ENCODE measurements around the gene SORCS2. TPM values are rescaled to one million over a fixed set of nuclear protein-coding genes. Genes with fewer than 3 reads are reported as not detected.

SORCS2 gene
- total RNA-seq, 1 donor from 2014 or later = 13.4 TPM

DNA sequence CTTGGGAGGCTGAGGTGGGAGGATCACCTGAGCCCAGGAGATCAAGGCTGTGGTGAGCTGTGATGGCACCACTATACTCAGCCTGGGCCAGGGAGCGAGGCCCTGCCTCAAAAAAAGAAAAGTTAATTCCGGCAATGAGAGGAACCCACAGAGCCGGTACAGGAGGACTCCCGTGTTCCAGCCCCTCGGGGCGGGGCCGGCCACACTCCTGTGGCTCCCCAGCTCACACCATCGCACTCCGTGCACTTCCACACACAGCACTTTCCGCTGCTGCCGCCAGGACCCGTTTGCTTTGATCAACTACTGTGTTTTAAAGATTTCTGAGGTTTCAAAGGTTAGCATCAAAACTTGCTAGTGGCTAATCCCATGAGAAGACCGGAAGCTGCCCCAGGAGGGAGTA is 575.6 kb downstream of the SORCS2 start:
- DNase-seq = no peak

DNA sequence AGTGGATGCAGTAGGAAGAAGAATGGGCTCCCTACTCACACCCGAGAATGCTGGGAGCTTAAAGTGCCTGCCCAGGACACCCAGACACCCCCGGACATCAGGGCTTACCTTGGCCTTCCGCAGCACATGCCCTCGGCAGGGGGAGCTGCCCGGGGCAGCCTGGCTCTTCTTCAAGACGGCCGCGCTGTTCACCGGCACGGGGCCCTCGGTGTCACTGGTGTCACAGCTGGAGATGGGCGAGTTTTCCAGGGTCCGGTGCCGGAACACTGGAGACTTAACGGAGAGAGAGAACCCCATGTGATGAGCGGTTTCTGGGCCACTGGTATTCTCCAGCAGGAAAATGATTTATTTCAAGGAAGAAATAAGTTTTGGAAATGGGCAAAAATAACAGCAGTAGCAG is 576.4 kb downstream of the SORCS2 start:
- no peak for DNase-seq

DNA sequence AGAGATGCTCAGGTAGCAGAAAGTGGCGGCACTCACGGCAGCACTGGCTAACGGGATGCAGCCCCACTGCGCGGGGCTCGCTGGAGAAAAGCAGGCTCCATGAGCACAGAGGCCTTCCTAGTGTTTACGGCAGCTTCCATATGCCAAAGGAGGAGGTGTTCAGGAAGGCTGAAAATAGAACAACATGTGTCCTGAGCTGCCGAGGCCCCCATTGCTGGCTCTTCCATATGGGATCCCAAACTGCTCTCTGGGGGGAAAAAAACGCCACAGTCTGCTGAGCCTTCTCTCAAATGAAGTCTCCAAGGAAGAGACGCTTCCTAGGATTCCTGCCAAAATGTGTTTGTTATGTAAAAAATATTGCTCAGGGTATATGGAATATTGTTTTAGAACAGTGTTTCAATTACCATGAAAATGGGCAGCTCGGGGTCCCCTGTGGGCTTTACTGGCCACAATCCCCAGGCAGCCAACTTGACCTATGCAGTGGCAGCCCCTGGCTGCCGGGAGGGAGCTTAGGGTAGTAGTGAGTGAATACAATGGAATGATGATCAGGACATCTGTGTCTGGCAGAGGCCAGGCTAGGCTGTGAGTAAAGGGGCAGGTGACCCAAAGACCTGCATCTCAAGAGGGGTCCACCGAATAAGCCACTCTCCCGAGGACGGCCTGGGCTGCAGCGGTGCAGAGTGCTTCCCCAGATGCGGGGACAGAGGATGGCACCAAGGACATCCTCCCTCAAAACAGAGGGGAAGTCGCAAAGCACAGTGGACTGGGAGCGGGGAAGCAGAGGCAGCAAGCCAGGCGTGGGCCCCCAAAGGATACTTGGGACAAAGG is 577.3 kb downstream of the SORCS2 start:
- DNase-seq = peak; percentile 38

DNA sequence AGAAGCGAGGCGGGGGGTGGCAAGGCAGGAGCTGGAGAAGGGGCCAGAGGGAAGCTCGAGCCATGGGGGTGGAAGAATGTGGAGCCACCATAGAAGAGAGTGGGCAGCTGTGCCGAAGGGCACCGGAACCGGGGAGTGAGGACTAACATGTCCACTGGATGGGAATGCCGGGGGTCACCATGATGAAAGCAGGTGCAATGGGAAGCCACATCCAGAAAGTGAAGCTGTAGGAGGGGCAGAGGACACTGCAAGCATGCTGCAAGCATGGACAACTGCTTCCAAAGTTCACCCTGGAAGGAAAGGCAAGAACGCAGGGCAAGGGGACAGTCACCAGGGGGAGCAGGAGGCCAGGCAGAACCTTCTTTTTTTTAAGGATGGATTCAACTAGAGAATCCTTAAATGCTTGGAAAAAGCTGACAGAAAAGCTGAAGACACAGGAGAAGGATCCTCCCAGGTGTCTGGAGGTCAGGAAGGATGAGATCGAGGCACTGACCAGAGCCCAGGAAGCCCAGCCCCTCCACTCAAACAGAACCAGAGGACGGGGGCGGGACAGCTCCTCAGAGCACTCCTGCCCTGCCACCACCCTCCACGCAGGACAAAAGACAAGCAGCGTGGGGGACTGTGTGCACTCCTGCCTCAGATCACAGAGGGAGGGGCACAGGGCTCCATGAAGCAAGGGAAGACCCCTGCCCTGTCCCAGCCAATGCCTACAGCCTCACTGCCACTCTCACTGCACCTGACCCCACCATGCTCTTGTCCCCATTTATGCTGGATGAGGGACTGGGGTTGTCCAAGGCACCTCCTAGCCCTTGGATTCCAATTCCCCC is 578.1 kb downstream of the SORCS2 start:
- peak; percentile 51 for DNase-seq

- no peak for DNase-seq
Observed at GRCh38 chr4:7771056-7771455, 578.7 kb downstream of the SORCS2 start.

DNA sequence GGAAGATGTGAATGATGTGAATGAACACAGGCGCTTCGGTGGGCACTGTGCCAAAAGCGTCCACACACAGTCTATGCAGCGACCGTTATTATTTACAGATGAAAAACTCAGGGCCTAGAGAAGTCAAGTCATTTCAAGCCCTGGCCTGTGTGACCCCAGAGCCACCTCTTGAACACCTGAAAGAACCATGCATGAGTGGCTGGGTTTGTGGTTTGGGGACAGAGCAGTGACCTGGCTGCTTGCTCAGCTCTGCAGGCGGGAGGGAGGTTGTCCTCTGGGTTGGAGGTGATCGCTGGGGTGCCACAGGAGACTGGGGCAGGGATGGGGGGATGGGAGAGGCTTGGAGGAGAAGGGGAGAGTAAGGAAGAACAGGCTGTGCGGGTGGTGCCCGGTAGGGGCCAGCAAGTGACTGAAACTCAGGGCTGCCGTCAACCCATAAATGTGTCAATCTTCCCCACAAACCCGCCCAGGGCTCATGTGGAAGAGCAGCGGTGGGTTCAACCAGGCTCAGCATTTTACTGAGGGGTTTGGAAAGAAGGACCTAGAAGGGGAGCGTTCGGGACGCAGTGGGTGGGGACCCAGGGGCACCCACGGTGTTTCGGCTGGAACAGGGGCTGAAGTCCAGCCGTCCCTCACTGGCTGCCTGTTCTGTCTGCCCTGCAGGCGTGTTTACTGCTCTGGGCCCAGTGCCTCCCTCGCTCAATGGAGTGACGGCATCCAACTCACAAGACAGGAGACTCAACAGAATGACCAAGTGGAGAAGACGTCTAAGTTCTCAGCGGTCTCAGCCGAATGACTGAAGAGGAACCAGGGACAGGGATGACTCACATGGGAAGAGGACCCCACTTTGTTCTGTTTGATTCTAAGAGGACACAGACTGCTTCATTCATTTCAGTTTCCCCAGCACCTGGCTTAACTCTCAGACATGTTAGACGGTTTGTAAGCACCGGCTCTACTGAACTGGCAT is 579.5 kb downstream of the SORCS2 start:
- no peak for DNase-seq

- DNase-seq = peak; percentile 48
Observed at GRCh38 chr4:7772711-7773385, 580.5 kb downstream of the SORCS2 start.

- DNase-seq = no peak
Observed at GRCh38 chr4:7773401-7774180, 581.3 kb downstream of the SORCS2 start.

DNA sequence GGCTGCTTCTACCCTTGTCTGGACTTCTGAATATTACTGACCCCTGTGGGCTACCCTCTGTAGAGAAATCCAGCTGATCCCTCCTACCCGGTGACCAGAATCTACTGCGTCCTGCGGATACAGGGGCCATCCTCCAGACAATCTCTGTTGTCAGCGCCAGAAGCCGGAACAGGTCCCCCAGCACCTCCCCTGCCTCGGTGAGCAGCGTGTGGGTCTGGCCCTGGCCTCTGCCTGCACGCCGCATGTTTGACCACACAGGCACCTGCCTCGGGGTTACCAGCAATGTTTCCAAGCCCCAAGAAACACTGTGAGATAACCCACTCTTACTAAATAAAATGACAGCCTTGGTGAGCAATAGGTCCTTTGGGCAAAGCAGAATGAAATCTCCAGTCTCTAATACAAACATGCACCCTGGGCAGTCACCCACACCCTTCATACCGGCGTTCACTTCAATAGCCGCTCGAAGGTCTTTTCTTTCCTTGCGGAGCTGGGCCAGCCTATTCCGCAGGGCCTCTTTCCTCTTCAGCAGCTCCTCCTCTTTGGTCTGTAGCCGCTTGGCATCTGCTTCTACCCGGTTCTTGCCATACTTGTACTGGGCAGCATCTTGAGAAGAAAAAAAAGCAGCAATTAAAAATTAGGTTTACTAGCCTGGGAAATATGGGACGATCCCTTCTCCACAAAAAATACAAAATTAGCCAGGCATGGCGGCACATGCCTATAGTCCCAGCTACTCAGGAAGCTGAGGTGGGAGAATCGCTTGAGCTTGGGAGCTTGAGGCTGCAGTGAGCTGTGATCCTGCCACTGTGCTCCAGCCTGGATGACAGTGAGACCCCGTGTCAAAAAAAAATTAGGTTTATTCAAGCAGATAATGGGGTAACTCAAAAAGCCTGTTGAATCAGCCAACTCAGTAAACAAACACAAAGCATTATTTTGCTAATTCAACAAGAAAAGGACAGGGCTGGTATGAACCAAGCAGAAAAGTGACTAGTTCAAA is 582.3 kb downstream of the SORCS2 start:
- DNase-seq = no peak

DNA sequence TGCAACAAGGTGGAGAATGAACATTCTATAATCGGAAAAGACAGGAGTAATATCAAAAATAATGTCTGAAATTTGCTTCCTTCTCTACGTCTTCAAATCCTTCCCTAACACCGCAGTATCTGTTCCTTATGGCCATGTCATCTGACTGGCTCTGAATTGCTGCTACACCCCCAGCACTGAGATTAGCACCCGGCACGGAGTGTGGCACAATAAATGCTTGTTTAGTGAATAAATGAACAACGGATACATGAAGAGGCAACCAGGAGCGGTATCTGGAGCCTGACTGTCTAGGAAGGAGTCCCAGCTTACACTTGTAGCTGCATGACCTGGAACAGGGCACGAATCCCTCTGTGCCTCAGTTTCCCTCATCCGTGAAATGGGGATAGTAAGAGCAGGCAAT is 583.1 kb downstream of the SORCS2 start:
- no peak for DNase-seq

DNA sequence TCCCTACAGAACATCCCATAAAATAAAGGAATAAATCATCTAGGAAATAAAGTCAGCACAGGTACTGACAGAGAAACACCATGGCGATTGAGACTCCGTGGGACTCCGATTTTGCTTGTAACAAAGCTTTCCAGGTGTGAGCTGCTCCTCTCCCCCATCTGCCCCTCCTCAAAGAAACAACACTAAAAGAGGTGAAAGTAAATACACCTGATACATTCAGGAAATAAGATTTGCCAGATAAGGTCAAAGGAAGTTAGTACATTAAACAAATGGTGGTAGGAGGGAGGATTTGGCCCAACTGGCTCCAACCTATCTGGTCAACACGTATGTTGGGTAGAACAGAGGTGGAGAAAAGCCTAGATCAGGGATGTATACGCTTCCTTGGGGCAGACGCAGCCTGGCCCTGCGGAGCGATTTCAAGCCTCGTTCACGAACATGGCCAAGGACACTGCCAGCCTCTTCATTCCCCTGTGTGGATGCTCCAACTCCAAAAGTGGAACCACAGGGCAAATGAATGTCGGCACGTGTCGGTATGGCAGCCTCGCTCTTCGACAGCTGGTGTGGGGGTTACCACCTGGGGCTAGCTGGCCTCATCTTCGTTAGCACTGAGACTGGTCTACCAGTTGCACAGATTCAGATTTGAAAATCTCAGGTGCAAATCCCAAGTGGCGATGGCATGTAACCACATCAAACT is 584.8 kb downstream of the SORCS2 start:
- no peak for DNase-seq

- no peak for DNase-seq
Observed at GRCh38 chr4:7777871-7778509, 585.7 kb downstream of the SORCS2 start.

DNA sequence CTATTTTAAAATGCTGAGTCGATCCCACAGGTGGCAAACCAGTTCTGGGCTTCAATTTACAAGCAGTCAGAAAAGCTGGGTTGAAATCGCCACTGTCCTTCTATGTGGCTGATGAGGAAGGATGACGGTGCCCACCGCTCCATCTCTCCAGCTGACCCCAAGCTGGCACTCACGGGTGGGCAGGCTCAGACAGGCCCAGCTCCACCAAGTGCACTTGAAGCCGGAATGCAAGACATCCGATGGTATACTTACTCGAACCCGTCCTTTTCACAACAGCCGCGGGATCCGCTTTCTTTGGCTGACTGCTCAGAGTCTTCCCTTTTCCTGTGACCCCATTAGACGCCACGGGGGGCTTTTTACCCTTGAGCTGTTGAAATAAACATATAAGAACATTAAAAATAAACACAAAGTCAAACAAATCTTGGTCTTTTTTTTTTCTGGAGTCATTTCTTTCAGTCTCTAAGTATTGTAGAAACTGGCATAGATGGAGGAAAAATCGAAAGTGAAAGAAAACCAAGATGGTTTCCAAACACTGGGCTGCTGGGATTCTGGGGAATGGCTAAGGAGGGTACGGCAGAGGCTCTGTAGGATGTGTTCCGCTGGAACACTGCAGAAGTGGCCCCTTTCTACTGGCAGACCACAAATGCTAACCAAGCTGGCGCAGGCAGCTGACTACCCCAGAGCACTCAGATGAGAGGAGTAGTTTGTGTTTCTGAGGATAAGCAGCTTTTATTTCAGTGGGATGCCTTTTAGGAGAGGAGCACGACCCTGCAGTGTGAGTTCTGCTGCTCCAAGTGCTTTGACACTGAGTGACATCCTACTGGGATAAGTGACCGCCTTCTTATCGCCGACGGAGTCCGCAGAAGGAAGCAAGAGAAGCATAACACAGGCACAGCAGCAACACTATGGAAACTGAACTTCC is 586.4 kb downstream of the SORCS2 start:
- no peak for DNase-seq

GRCh38 chr4:7779432-7779768 is 587.1 kb downstream of the SORCS2 start:
- DNase-seq = peak; percentile 75

GRCh38 chr4:7780751-7781348 is 588.5 kb downstream of the SORCS2 start:
- no peak for DNase-seq

GRCh38 chr4:7781366-7781765 is 589.0 kb downstream of the SORCS2 start:
- no peak for DNase-seq

DNA sequence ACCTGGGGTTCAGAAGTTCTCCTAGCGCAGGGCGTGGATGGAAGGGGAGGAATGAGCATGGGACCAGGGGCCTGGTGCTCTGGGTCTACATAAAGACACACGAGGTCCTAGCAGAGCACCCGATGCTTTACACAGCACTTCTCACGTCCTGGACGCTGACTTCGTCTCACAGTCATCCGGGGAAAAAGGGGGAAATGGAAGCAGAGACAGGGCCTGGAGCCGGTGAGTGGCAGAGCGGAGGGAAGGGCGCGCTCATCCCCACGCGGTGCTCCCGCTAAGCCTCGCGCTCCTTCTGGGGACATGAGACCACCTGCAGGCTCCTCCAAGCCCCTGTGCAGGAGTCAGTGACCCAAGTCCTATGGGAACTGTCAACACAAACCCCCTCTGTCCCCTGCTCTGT is 589.7 kb downstream of the SORCS2 start:
- DNase-seq = no peak
